RWPE2 (cell line): ENCODE data around the gene TCEANC2.

Experiments used
- ATAC-seq: fragments of 200-7000 bp; cut with Tn5 transposase; 3 replicates; pipeline ENCODE4 v1.9.1; 2021; ENCODE audit warnings: low read depth
- DNase-seq: peaks from one replicate; pipeline ENCODE4 v3.0.0-alpha.2; 2020; ENCODE audit warnings: low spot score
- H3K27ac ChIP-seq: fragments of 450-650 bp; 2 replicates; pipeline ENCODE4 v1.5.1; 2017; ENCODE audit warnings: mild to moderate bottlenecking; ENCODE audit not compliant: poor library complexity, severe bottlenecking
- H3K27me3 ChIP-seq: fragments of 250-450 bp; sonication (Bioruptor Pico); 2 replicates; pipeline ENCODE4 v1.5.1; 2021; ENCODE audit warnings: mild to moderate bottlenecking, moderate library complexity; ENCODE audit not compliant: insufficient read depth, poor library complexity, severe bottlenecking
- H3K36me3 ChIP-seq: fragments of 250-450 bp; sonication (Bioruptor Pico); 2 replicates; pipeline ENCODE4 v1.5.1; 2020; ENCODE audit warnings: low read depth, mild to moderate bottlenecking, moderate library complexity
- H3K4me1 ChIP-seq: fragments of 250-450 bp; sonication (Bioruptor Pico); 2 replicates; pipeline ENCODE4 v1.5.1; 2021; ENCODE audit warnings: mild to moderate bottlenecking, moderate library complexity; ENCODE audit not compliant: insufficient read depth, poor library complexity, severe bottlenecking
- H3K4me3 ChIP-seq: fragments of 250-450 bp; sonication (Bioruptor Pico); 2 replicates; pipeline ENCODE4 v1.5.1; 2021; ENCODE audit warnings: mild to moderate bottlenecking, moderate library complexity; ENCODE audit not compliant: severe bottlenecking
- H3K9me3 ChIP-seq: fragments of 250-450 bp; sonication (Bioruptor Pico); 2 replicates; pipeline ENCODE4 v1.5.1; 2021; ENCODE audit warnings: mild to moderate bottlenecking, moderate library complexity; ENCODE audit not compliant: severe bottlenecking
- TF ChIP-seq, protein P1 (sequence below): fragments of 450-650 bp; IDR thresholded peaks from one replicate; pipeline ENCODE4 v1.5.1; 2017; ENCODE audit warnings: mild to moderate bottlenecking, moderate library complexity; ENCODE audit not compliant: poor library complexity, severe bottlenecking

The TCEANC2 gene

DNA sequence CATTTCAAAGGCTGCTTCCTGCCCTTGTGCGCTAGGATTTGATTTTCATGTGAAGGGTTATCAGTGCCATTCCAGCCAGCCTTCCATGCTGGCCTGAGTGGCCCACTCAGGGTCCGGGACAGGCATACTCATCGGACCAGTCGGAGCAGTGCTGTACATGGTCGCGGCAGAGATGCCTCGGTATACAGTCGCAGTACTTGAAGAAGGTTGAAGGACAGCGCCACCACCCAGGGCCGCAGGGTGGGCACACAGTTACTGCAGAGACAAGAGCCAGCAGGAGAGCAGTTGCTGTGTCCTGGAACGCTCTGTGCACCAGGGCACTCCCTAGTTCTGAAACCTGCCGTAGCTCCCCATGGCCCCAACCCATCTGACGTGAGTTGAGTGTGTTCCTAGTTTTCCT is 44.5 kb upstream of the TCEANC2 start:
- Histone ChIP-seq H3K4me3 (no peak overlapping the region), H3K4me1 (no peaks in the 10 kb centered on the region), H3K36me3 (no peaks in the 10 kb centered on the region), H3K27me3 (no peaks in the 10 kb centered on the region), H3K27ac (no peak overlapping the region), H3K9me3 (no peaks in the 10 kb centered on the region)
- TF ChIP-seq, protein P1, sequence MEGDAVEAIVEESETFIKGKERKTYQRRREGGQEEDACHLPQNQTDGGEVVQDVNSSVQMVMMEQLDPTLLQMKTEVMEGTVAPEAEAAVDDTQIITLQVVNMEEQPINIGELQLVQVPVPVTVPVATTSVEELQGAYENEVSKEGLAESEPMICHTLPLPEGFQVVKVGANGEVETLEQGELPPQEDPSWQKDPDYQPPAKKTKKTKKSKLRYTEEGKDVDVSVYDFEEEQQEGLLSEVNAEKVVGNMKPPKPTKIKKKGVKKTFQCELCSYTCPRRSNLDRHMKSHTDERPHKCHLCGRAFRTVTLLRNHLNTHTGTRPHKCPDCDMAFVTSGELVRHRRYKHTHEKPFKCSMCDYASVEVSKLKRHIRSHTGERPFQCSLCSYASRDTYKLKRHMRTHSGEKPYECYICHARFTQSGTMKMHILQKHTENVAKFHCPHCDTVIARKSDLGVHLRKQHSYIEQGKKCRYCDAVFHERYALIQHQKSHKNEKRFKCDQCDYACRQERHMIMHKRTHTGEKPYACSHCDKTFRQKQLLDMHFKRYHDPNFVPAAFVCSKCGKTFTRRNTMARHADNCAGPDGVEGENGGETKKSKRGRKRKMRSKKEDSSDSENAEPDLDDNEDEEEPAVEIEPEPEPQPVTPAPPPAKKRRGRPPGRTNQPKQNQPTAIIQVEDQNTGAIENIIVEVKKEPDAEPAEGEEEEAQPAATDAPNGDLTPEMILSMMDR = no peak
- ATAC-seq (no peak), DNase-seq (no peak)

DNA sequence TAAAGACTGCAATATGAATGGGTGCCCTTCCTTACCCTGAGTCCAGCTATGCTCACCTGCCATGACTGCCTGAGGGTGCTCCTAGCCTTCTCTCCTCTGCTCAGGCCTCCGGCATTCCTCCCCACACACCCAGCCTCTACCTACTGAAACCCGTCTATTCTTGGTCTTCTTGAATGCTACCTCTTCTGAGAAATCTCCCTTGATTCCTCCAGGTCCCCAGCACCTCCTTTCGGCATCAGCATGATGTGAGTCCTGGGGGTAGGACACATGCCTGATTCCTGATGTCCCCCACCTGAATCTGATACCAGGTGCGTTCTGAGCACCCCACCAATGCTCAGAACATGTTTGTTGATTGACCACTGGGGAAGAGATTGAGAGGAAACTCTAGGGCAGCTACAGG is 44.0 kb upstream of the TCEANC2 start:
- no peaks in the 10 kb centered on the region for H3K4me1 ChIP-seq
- ATAC-seq (no peak), DNase-seq (no peak)
- H3K36me3 ChIP-seq = no peaks in the 10 kb centered on the region
- TF ChIP-seq, protein P1 = no peak
- H3K27ac ChIP-seq = no peak overlapping the region
- H3K9me3 ChIP-seq = no peaks in the 10 kb centered on the region
- no peaks in the 10 kb centered on the region for H3K27me3 ChIP-seq
- H3K4me3 ChIP-seq = no peak overlapping the region

DNA sequence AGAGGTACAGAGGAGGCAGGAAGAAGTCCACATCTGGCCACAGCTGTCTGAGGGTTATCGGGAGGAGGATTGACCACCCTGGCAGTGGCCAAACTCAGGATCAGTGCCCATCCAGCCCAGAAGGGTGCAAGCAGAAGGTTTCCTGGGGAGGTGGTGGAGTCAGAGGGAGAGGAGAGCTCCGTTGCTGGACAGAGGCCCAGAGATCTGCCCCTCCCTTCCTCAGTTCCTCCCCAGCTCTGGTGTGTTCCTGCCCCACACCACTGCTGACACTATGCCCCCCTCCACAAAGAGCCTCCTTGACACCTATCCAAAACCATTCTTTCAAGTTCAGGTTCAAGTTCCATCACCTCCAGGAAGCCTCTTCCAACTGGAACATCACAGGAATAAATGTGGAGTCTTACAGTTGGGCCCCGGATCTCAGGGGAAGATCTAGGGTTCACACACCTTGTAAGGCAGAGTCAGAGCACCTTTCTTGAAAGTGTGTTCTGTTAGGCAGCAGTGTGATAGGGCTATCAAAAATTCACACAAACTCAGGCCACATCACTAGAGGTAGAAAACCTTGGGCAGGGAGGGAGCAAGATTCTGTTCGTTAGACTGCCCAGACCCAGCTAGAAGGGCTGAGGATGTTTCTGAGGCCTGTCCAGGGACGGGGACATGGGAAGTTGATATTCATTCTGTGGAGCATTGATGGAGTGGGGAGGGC is 42.8 kb upstream of the TCEANC2 start:
- no peaks in the 10 kb centered on the region for H3K27me3 ChIP-seq
- ATAC-seq = no peak
- H3K4me1 ChIP-seq = no peaks in the 10 kb centered on the region
- no peaks in the 10 kb centered on the region for H3K36me3 ChIP-seq
- no peak for DNase-seq
- no peak overlapping the region for H3K27ac ChIP-seq
- H3K9me3 ChIP-seq = no peaks in the 10 kb centered on the region
- H3K4me3 ChIP-seq = no peak overlapping the region
- TF ChIP-seq, protein P1 = no peak

DNA sequence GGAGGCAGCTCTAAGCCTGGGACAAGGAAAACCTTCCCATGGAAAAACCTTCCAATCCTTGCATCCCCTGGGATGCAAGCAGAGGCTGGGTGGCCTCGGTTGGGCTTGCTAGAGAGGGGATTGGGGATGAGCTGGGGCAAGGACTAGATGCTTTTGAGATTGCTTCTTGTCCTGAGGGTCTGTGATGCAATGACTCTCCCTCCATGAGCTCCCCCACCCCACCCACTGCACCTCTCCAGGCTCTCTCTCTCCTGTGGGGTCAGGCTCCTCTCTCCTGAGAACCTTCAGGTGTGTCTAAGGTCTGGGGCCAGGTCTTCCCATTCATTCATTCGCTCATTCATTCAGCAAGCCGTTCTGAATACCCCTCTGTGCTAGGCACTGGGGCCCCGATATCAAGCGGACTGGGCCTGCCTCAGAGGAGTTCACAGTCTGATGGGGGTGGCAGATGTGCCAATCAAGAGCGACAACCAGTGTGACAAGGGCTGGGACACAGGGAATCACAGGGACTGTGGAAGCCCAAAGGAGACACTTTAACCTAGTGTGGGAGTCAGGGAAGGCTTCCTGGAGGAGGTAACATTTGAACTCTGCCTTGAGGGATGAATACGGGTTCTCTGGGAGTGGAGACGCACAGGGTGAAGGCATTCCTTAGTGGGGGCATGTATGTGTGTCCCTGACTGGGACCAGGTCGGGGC is 41.9 kb upstream of the TCEANC2 start:
- TF ChIP-seq, protein P1 = no peak
- H3K27me3 ChIP-seq = no peaks in the 10 kb centered on the region

DNA sequence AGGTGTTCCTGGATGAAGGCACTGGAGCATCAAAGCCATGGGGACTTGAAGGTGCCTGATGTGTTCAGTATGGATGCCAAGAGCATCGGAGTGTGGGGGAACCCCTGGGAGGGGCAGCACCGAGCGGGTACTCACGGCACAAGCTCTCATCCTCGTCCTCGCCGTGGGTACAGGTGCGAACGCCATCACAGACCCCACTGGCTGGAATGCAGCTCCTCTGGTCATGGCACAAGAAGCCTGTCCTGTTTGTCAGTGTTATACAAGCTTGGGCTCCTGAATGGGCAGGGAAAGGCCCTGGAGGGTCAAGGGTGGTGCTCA is 41.4 kb upstream of the TCEANC2 start:
- Histone ChIP-seq H3K27me3 (no peaks in the 10 kb centered on the region), H3K27ac (no peak overlapping the region), H3K36me3 (no peaks in the 10 kb centered on the region), H3K4me1 (peaks cover 7% of the 10 kb centered on the region), H3K4me3 (no peak overlapping the region), H3K9me3 (no peaks in the 10 kb centered on the region)
- DNase-seq (no peak), ATAC-seq (no peak)
- TF ChIP-seq, protein P1 = no peak

More for the DNA sequence above, 41.9 kb upstream of the TCEANC2 start:
- Histone ChIP-seq H3K9me3 (no peaks in the 10 kb centered on the region), H3K27ac (no peak overlapping the region), H3K4me3 (no peak overlapping the region), H3K4me1 (peaks cover 7% of the 10 kb centered on the region), H3K36me3 (no peaks in the 10 kb centered on the region)
- ATAC-seq = no peak
- DNase-seq = no peak
